K562 (cell line): ENCODE measurements around the gene PLAAT4. TPM values are rescaled to one million over a fixed set of nuclear protein-coding genes. Genes with fewer than 3 reads are reported as not detected.

Source experiments
- ARID3A ChIP-seq: IDR thresholded peaks from 2 replicates; pipeline ENCODE4 v1.6.1; 2012; ENCODE audit warnings: low read depth, low read length, improper control_type of control experiment, borderline replicate concordance
- ATF4 ChIP-seq: fragments of 450-650 bp; formaldehyde crosslinking; IDR thresholded peaks from 2 replicates; pipeline ENCODE4 v1.4.0; 2022; ENCODE audit warnings: mild to moderate bottlenecking, moderate library complexity
- ATF6 ChIP-seq: sonication (generic); formaldehyde crosslinking; IDR thresholded peaks from 2 replicates; pipeline ENCODE4 v1.4.0; 2020; ENCODE audit warnings: mild to moderate bottlenecking, missing genetic modification reagents
- CBFB ChIP-seq: sonication (generic); formaldehyde crosslinking; IDR thresholded peaks from 2 replicates; pipeline ENCODE4 v1.4.0; 2020; ENCODE audit warnings: mild to moderate bottlenecking, missing genetic modification reagents
- CEBPZ ChIP-seq: fragments of 150-350 bp; IDR thresholded peaks from 2 replicates; pipeline ENCODE4 v1.6.1; 2014; ENCODE audit warnings: low read depth, mild to moderate bottlenecking, low read length, borderline replicate concordance
- E4F1 ChIP-seq: fragments of 250-450 bp; sonication (Bioruptor Pico); IDR thresholded peaks from 2 replicates; pipeline ENCODE4 v1.5.0; 2021; ENCODE audit warnings: mild to moderate bottlenecking, borderline replicate concordance
- FOXK2 ChIP-seq, 2 experiments: fragments of 450-650 bp; IDR thresholded peaks in 1 of 2; conservative IDR thresholded peaks in 1 of 2; 2 replicates each; pipeline ENCODE4 v1.6.1; 2016; ENCODE audit warnings: low read depth in 2 of 2, mild to moderate bottlenecking in 1 of 2
- HDAC8 ChIP-seq: fragments of 450-650 bp; IDR thresholded peaks from 2 replicates; pipeline ENCODE4 v1.6.1; 2016; ENCODE audit warnings: mild to moderate bottlenecking, missing genetic modification characterization, moderate library complexity, missing compliant biosample characterization
- MYC ChIP-seq, 2 experiments: fragments of 250-450 bp in 1 of 2; sonication (Bioruptor Pico) in 1 of 2; IDR thresholded peaks; 2 replicates each; pipeline versions ENCODE4 v1.5.1 to v1.6.1; 2012 to 2021; ENCODE audit warnings: low read depth in 2 of 2, borderline replicate concordance in 1 of 2, improper control_type of control experiment in 1 of 2, low read length in 1 of 2, mild to moderate bottlenecking in 1 of 2, moderate library complexity in 1 of 2
- RBM34 ChIP-seq: fragments of 200-400 bp; formaldehyde crosslinking; IDR thresholded peaks from 2 replicates; pipeline ENCODE4 v1.6.1; 2018; ENCODE audit warnings: low read length, borderline replicate concordance; ENCODE audit not compliant: insufficient read depth
- SMARCC2 ChIP-seq: fragments of 450-650 bp; IDR thresholded peaks from 2 replicates; pipeline ENCODE4 v1.6.1; 2017; ENCODE audit warnings: antibody characterized with exemption, moderate library complexity, mild to moderate bottlenecking, low read depth
- ZBTB7A ChIP-seq: IDR thresholded peaks from 2 replicates; pipeline ENCODE4 v1.6.1; 2011; ENCODE audit warnings: low read depth, mild to moderate bottlenecking, low read length, moderate library complexity, borderline replicate concordance; ENCODE audit not compliant: control insufficient read depth
- ZNF274 ChIP-seq: IDR thresholded peaks from 2 replicates; pipeline ENCODE4 v1.6.1; 2011; ENCODE audit warnings: low read depth, mild to moderate bottlenecking, low read length, moderate library complexity, borderline replicate concordance
- ZNF764 ChIP-seq: fragments of 250-450 bp; sonication (Bioruptor Pico); IDR thresholded peaks from 2 replicates; pipeline ENCODE4 v1.4.0; 2020; ENCODE audit warnings: low read depth, mild to moderate bottlenecking, moderate library complexity
- ZSCAN29 ChIP-seq: fragments of 450-650 bp; IDR thresholded peaks from 2 replicates; pipeline ENCODE4 v1.6.1; 2017
- polyA plus RNA-seq, 8 experiments: library from polyadenylated mRNA; depleted of rRNA in 4 of 8; stranded (reverse) in 5 of 8; unstranded in 3 of 8; fragments of >200 nt; fragmentation: Nextera tagmentation in 2 of 8; fragmentation: Illumina TruSeq in 1 of 8; extraction: Ambion mirVana in 2 of 8; extraction: Trizol in 1 of 8; gene quantifications; 2 replicates each; pipeline versions ENCODE4 v1.2.1 to v1.2.3, GENCODE V29; 2011 to 2014; ENCODE audit warnings: inconsistent platforms in 1 of 8, missing spikeins in 1 of 8
- total RNA-seq, 7 experiments: library from RNA; depleted of rRNA in 6 of 7; stranded (reverse); fragments of >200 nt in 6 of 7; fragmentation: Illumina TruSeq in 2 of 7; extraction: Trizol in 2 of 7; gene quantifications; 2 replicates each; pipeline versions ENCODE4 v1.2.1 to v1.2.3, GENCODE V29; 2011 to 2021; ENCODE audit warnings: low replicate concordance in 1 of 7

The PLAAT4 gene
- total and polyA plus RNA-seq, 9 of the 15 experiments (the other 6 are each of a cell fraction or from before 2014, with no cell fraction given): 0.54 to 3.0 (median 1.3) TPM; not detected in 1

DNA sequence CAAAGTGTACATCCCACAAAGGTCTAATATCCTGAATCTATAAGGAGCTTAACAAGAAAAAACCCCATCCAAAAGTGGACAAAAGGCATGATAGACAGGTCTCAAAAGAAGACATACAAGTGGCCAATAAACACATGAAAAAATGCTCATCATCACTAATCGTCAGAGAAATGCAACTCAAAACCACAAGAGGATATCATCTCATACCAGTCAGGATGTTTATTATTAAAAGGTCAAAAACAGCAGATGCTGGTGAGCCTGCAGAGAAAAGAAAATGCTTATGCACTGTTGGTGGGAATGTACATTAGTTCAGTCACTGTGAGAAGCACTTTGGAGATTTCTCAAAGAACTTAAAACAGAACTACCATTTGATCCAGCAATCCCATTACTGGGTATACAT, 18.1 kb upstream of the PLAAT4 start (continued):
- TF ChIP-seq MYC (IDR thresholded peaks at IDR 0.05; ENCODE audit: low read depth, low read length) (no peak), MYC (CRISPR knock-in tag; IDR thresholded peaks at IDR 0.05; ENCODE audit: borderline replicate concordance, low read depth) (no peak), HDAC8 (tag) (no peak), RBM34 (no peak), ZNF274 (no peak), ZNF764 (CRISPR knock-in tag) (no peak), FOXK2 (conservative IDR thresholded peaks at IDR 0.05 in 1 of 2, IDR thresholded peaks at IDR 0.05 in 1 of 2; ENCODE audit: low read depth in 2 of 2) (peak in 1 of 2 experiments; percentile 16; a peak in 2 of 4 replicates), ATF4 (CRISPR knock-in tag) (no peak), ZBTB7A (no peak), ATF6 (CRISPR knock-in tag) (no peak), E4F1 (CRISPR knock-in tag) (no peak), SMARCC2 (0 out of 2 replicates have a peak, but pooled peaks have one; percentile 37), ZSCAN29 (no peak), CBFB (CRISPR knock-in tag) (no peak), ARID3A (no peak), CEBPZ (no peak)
